H9 (cell line): Measurements from ENCODE around the gene ZBED1. TPM values are rescaled to one million over a fixed set of nuclear protein-coding genes. Genes with fewer than 3 reads are reported as not detected.

Experiments
- DNase-seq: peaks from one replicate; pipeline ENCODE4 v3.0.0-alpha.2; 2017
- H2AFZ ChIP-seq: one replicate; pipeline ENCODE4 v1.6.1; 2013; ENCODE audit warnings: mild to moderate bottlenecking, low read length, control low read depth, moderate library complexity
- H2AK5ac ChIP-seq: 2 replicates; pipeline ENCODE4 v1.6.1; 2013; ENCODE audit warnings: low read length, control low read depth, mixed read lengths; ENCODE audit not compliant: insufficient read length
- H2BK120ac ChIP-seq: one replicate; pipeline ENCODE4 v1.6.1; 2013; ENCODE audit warnings: low read depth, mild to moderate bottlenecking, low read length, control low read depth, inconsistent platforms; ENCODE audit not compliant: poor library complexity, severe bottlenecking
- H2BK12ac ChIP-seq: 2 replicates; pipeline ENCODE4 v1.6.1; 2013; ENCODE audit warnings: low read length, control low read depth, mixed read lengths, low read depth; ENCODE audit not compliant: insufficient read length
- H2BK15ac ChIP-seq: 2 replicates; pipeline ENCODE4 v1.6.1; 2013; ENCODE audit warnings: low read depth, low read length, control low read depth
- H2BK20ac ChIP-seq: one replicate; pipeline ENCODE4 v1.6.1; 2013; ENCODE audit warnings: low read depth, mild to moderate bottlenecking, low read length, control low read depth, inconsistent platforms; ENCODE audit not compliant: poor library complexity, severe bottlenecking
- H2BK5ac ChIP-seq: 2 replicates; pipeline ENCODE4 v1.6.1; 2013; ENCODE audit warnings: low read length, control low read depth, mixed read lengths; ENCODE audit not compliant: insufficient read length
- H3K14ac ChIP-seq: 2 replicates; pipeline ENCODE4 v1.6.1; 2013; ENCODE audit warnings: low read length, control low read depth; ENCODE audit not compliant: insufficient read depth
- H3K18ac ChIP-seq: 2 replicates; pipeline ENCODE4 v1.6.1; 2013; ENCODE audit warnings: low read depth, mild to moderate bottlenecking, mixed read lengths, low read length, control low read depth; ENCODE audit not compliant: insufficient read length
- H3K23ac ChIP-seq: 2 replicates; pipeline ENCODE4 v1.6.1; 2013; ENCODE audit warnings: low read length, control low read depth, mixed read lengths, low read depth; ENCODE audit not compliant: insufficient read length
- H3K23me2 ChIP-seq: 2 replicates; pipeline ENCODE4 v1.6.1; 2013; ENCODE audit warnings: low read depth, mild to moderate bottlenecking, mixed read lengths, low read length, control low read depth; ENCODE audit not compliant: insufficient read length, poor library complexity, severe bottlenecking
- H3K27ac ChIP-seq: 2 replicates; pipeline ENCODE4 v1.5.1; 2013; ENCODE audit warnings: low read length, control low read depth, mixed read lengths, low read depth; ENCODE audit not compliant: insufficient read length
- H3K27me3 ChIP-seq: 2 replicates; pipeline ENCODE4 v1.6.1; 2013; ENCODE audit warnings: low read length, control low read depth, inconsistent platforms; ENCODE audit not compliant: insufficient read depth
- H3K4ac ChIP-seq: 2 replicates; pipeline ENCODE4 v1.6.1; 2013; ENCODE audit warnings: low read depth, mild to moderate bottlenecking, control low read depth, inconsistent platforms, low read length, moderate library complexity
- H3K4me1 ChIP-seq: 2 replicates; pipeline ENCODE4 v1.6.1; 2013; ENCODE audit warnings: low read length, control low read depth, inconsistent platforms; ENCODE audit not compliant: insufficient read depth
- H3K4me2 ChIP-seq: 2 replicates; pipeline ENCODE4 v1.6.1; 2013; ENCODE audit warnings: low read length, control low read depth, mixed read lengths; ENCODE audit not compliant: insufficient read length, insufficient read depth
- H3K56ac ChIP-seq: 2 replicates; pipeline ENCODE4 v1.6.1; 2013; ENCODE audit warnings: low read depth, mild to moderate bottlenecking, mixed read lengths, low read length, control low read depth; ENCODE audit not compliant: insufficient read length
- H3K79me1 ChIP-seq: 2 replicates; pipeline ENCODE4 v1.6.1; 2013; ENCODE audit warnings: low read depth, mild to moderate bottlenecking, moderate library complexity, low read length, control low read depth, inconsistent platforms; ENCODE audit not compliant: insufficient read depth, poor library complexity, severe bottlenecking
- H3K79me2 ChIP-seq: 2 replicates; pipeline ENCODE4 v1.6.1; 2013; ENCODE audit warnings: low read length, control low read depth, inconsistent platforms; ENCODE audit not compliant: insufficient read depth
- H3K9ac ChIP-seq: 2 replicates; pipeline ENCODE4 v1.6.1; 2013; ENCODE audit warnings: low read length, control low read depth, mixed read lengths; ENCODE audit not compliant: insufficient read length; ENCODE audit errors: extremely low read depth
- H3K9me3 ChIP-seq: one replicate; pipeline ENCODE4 v1.6.1; 2013; ENCODE audit warnings: low read depth, low read length, inconsistent platforms; ENCODE audit not compliant: control insufficient read depth
- H3T11ph ChIP-seq: one replicate; pipeline ENCODE4 v1.6.1; 2013; ENCODE audit warnings: mild to moderate bottlenecking, low read length, control low read depth, inconsistent platforms
- H4K20me1 ChIP-seq: one replicate; pipeline ENCODE4 v1.6.1; 2013; ENCODE audit not compliant: control insufficient read depth, insufficient read length, insufficient read depth
- H4K5ac ChIP-seq: 2 replicates; pipeline ENCODE4 v1.6.1; 2013; ENCODE audit warnings: low read depth, mild to moderate bottlenecking, mixed read lengths, low read length, control low read depth; ENCODE audit not compliant: insufficient read length
- H4K8ac ChIP-seq: replicated peaks from 2 replicates; pipeline ENCODE4 v1.6.1; 2013; ENCODE audit warnings: low read length, control low read depth, mixed read lengths, low read depth; ENCODE audit not compliant: insufficient read length
- H4K91ac ChIP-seq: 2 replicates; pipeline ENCODE4 v1.6.1; 2013; ENCODE audit warnings: low read depth, mild to moderate bottlenecking, moderate library complexity, mixed read lengths, low read length, control low read depth; ENCODE audit not compliant: insufficient read length
- H3K27ac Mint-ChIP-seq, 3 experiments: 2 replicates in 2 of 3; 3 replicates in 1 of 3; pipeline ENCODE4 v1.8.0; 2020 to 2021; ENCODE audit warnings: mixed read lengths in 3 of 3, mild to moderate bottlenecking in 1 of 3, moderate library complexity in 1 of 3
- H3K27me3 Mint-ChIP-seq: 2 replicates; pipeline ENCODE4 v1.8.0; 2021; ENCODE audit warnings: low read depth, mild to moderate bottlenecking, moderate library complexity, mixed read lengths
- H3K36me3 Mint-ChIP-seq, 3 experiments: 2 replicates in 2 of 3; 3 replicates in 1 of 3; pipeline ENCODE4 v1.8.0; 2020 to 2021; ENCODE audit warnings: low read depth in 3 of 3, mixed read lengths in 3 of 3; ENCODE audit not compliant: insufficient read depth in 1 of 3
- H3K4me1 Mint-ChIP-seq, 2 experiments: 2 replicates each; pipeline ENCODE4 v1.8.0; 2020; ENCODE audit warnings: mixed read lengths in 2 of 2
- H3K4me3 Mint-ChIP-seq, 2 experiments: 2 replicates in 1 of 2; 3 replicates in 1 of 2; pipeline ENCODE4 v1.8.0; 2020 to 2021; ENCODE audit warnings: mild to moderate bottlenecking in 2 of 2, mixed read lengths in 2 of 2, moderate library complexity in 1 of 2
- H3K9me3 Mint-ChIP-seq, 2 experiments: 2 replicates in 1 of 2; 3 replicates in 1 of 2; pipeline ENCODE4 v1.8.0; 2020; ENCODE audit warnings: mild to moderate bottlenecking in 2 of 2, mixed read lengths in 2 of 2, moderate library complexity in 1 of 2
- CTCF ChIP-seq: fragments of 200-600 bp; sonication (generic); conservative IDR thresholded peaks from 3 replicates; pipeline ENCODE4 v1.8.0; 2021; ENCODE audit warnings: antibody characterized with exemption, mild to moderate bottlenecking
- WGBS: extraction: QIAGEN DNeasy Blood & Tissue Kit; methylation state at CpG from one replicate; pipeline ENCODE4 v1.1.7; 2013; ENCODE audit warnings: missing lambda C conversion rate, low lambda C conversion rate, mixed read lengths; ENCODE audit not compliant: insufficient read length; ENCODE audit errors: extremely low coverage; 5-methylcytosine and 5-hydroxymethylcytosine counted together
- total RNA-seq: library from RNA; stranded (reverse); gene quantifications from 2 replicates; pipeline ENCODE4 v1.2.1, GENCODE V29; 2021

Gene ZBED1
- total RNA-seq, 1 experiment from 2014 or later = 61.1 TPM

DNA sequence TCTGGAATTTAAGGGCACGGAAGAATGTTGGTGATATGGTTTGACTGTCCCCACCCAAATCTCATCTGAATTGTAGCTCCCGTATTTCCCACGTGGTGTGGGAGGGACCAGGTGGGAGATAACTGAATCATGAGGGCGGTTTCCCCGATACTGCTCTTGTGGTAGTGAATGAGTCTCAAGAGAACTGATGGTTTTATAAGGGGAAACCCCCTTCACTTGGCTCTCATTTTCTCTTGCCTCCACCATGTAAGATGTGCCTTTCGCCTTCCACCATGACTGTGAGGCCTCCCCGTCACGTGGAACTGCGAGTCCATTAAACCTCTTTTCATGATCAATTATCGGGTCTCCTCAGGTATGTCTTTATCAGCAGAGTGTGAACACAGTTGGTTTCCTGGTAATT is 25.6 kb upstream of the ZBED1 start:
- no peak overlapping the region for H2BK15ac ChIP-seq
- no peak overlapping the region for H2BK12ac ChIP-seq
- H3T11ph ChIP-seq = no peak overlapping the region
- H3K9ac ChIP-seq = no peak overlapping the region
- no peak for TF ChIP-seq CTCF
- peaks cover 11 to 18% of the 10 kb centered on the region in 2 experiments for H3K4me1 Mint-ChIP-seq
- H3K79me1 ChIP-seq = no peaks in the 10 kb centered on the region
- H3K4ac ChIP-seq = no peak overlapping the region
- no peak overlapping the region for H3K4me2 ChIP-seq
- H3K79me2 ChIP-seq = no peaks in the 10 kb centered on the region
- no peaks in the 10 kb centered on the region for H3K23me2 ChIP-seq
- no CpG with 5 or more reads among the region's 10 CpGs for WGBS
- H2BK5ac ChIP-seq = no peak overlapping the region
- H3K4me1 ChIP-seq = peaks cover 5% of the 10 kb centered on the region; the same call in 1 of the 2 replicates
- H3K56ac ChIP-seq = no peak overlapping the region
- no peak overlapping the region for H2AFZ ChIP-seq
- H3K27ac ChIP-seq = no peak overlapping the region
- H2AK5ac ChIP-seq = no peak overlapping the region
- no peaks in the 10 kb centered on the region for H3K27me3 ChIP-seq
- no peak overlapping the region for H2BK20ac ChIP-seq
- no peak for DNase-seq
- H2BK120ac ChIP-seq = no peak overlapping the region
- H3K27me3 Mint-ChIP-seq = no peaks in the 10 kb centered on the region
- H4K5ac ChIP-seq = no peak overlapping the region
- H3K23ac ChIP-seq = no peak overlapping the region
- no peak overlapping the region for H3K14ac ChIP-seq
- no peak overlapping the region for H3K4me3 Mint-ChIP-seq
- no peak overlapping the region for H4K91ac ChIP-seq
- H3K18ac ChIP-seq = no peak overlapping the region
- no peak overlapping the region for H3K27ac Mint-ChIP-seq
- no peak overlapping the region for H4K8ac ChIP-seq
- peaks cover 0 to 6% (median 0%) of the 10 kb centered on the region in 3 experiments; a peak in 1 of 7 replicates for H3K36me3 Mint-ChIP-seq
- H3K9me3 Mint-ChIP-seq = peaks cover 3 to 5% of the 10 kb centered on the region in 2 experiments; a peak in 3 of 5 replicates
- H3K9me3 ChIP-seq = no peaks in the 10 kb centered on the region
- H4K20me1 ChIP-seq = no peaks in the 10 kb centered on the region
